Measurements from ENCODE around the gene DLX1. TPM values are rescaled to one million over a fixed set of nuclear protein-coding genes. Genes with fewer than 3 reads are reported as not detected.

The DLX1 gene
- total RNA-seq, 1 donor from 2014 or later, result not detected

Other genes starting within 250 kb of the DLX1 start
- 33.9 TPM in 2 replicates for gene SLC25A12, start 191.3 kb upstream of the DLX1 start, total RNA-seq
- 54.9 and 59.5 TPM in 2 replicates for gene HAT1, start 163.0 kb upstream of the DLX1 start, total RNA-seq
- 4.0 and 5.0 TPM in 2 replicates for gene METAP1D, start 85.6 kb upstream of the DLX1 start, total RNA-seq
- not detected in 2 replicates for gene DLX2, start 17.4 kb downstream of the DLX1 start, total RNA-seq

Measured in T-helper 1 cell treated with Interleukin-12 subunit alpha and Interleukin-12 subunit beta and Interleukin-4 antibody, amounts not matched to agents 30 ng/mL and 1 ng/mL, for 36 hours (primary cell).